VCaP (cell line): ENCODE measurements around the gene IGSF8.
A peak's percentile ranks its signal among the peaks of the same experiment; 100 is the strongest.

ENCODE experiments used
- H3K27ac ChIP-seq: fragments of 450-650 bp; 2 replicates; pipeline ENCODE4 v1.5.1; 2017
- TF ChIP-seq, protein P1 (sequence below): fragments of 450-650 bp; conservative IDR thresholded peaks from 2 replicates; pipeline ENCODE4 v1.5.1; 2017; ENCODE audit warnings: mild to moderate bottlenecking, moderate library complexity

The IGSF8 gene

DNA sequence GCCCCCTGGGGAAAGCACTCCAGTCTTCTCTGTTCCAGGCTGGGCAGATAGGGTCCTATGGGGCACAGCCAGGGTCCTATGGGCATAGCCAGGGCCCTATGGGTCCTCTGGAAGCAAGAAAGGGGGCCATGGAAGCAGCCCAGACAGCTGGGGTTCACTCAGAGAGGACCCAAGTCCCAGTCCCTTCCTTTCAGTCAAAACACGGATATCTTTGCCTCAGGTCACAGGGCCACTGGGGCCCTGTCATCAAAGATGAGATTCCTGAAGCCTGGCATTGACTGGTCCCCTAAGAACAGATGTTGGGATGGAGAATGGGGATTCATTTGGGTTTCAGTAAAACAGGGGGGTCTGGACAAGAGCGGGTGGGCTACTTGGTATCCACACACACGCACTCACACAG is 8.5 kb downstream of the IGSF8 start:
- no peak overlapping the region for H3K27ac ChIP-seq
- TF ChIP-seq, protein P1, sequence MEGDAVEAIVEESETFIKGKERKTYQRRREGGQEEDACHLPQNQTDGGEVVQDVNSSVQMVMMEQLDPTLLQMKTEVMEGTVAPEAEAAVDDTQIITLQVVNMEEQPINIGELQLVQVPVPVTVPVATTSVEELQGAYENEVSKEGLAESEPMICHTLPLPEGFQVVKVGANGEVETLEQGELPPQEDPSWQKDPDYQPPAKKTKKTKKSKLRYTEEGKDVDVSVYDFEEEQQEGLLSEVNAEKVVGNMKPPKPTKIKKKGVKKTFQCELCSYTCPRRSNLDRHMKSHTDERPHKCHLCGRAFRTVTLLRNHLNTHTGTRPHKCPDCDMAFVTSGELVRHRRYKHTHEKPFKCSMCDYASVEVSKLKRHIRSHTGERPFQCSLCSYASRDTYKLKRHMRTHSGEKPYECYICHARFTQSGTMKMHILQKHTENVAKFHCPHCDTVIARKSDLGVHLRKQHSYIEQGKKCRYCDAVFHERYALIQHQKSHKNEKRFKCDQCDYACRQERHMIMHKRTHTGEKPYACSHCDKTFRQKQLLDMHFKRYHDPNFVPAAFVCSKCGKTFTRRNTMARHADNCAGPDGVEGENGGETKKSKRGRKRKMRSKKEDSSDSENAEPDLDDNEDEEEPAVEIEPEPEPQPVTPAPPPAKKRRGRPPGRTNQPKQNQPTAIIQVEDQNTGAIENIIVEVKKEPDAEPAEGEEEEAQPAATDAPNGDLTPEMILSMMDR, result no peak

DNA sequence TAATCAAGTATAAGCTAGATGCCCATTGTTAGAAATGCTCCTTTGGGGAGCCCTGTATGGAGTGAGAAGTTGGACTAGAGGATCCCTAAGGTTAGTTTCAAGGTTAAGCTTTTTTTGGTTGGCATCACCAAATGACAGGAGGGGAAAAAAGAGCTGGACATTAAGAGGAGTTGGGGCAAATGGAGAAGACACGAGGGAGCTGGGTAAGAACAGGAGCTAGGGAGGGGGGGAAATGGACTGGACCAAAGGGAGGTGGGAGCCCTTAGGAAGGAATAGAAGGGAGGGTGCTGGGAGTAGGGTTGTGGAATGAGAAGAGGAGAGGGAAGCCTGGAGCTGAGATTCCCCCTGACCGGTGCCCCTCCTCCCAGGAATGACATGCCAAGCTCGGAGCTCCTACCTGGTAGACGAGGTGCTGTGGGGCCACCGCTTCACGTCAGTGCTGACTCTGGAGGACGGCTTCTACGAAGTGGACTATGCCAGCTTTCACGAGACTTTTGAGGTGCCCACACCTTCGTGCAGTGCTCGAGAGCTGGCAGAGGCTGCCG is 11.2 kb downstream of the IGSF8 start:
- TF ChIP-seq, protein P1, result no peak
- H3K27ac ChIP-seq, result no peak overlapping the region

DNA sequence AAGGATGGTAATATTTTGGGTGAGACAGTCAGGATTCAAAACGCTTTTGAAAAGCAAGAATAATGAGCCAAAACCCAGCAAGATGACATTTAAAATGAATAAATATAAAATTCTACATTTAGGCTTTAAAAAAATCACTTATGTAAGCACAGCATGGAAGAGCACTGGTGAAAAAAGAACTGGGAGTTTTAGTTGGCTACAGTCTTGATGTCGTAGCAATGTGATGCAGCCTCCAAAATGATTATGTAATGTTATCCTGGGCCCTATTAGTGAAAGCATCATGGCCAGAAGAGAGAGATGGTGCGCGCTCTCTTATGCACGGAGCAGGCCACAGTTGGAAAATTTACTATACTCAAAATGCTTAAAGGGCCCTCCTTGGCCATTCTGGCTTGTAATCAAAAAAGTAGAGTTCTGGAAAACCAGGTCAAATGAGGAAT is 11.9 kb downstream of the IGSF8 start:
- TF ChIP-seq, protein P1, result no peak
- no peak overlapping the region for H3K27ac ChIP-seq

DNA sequence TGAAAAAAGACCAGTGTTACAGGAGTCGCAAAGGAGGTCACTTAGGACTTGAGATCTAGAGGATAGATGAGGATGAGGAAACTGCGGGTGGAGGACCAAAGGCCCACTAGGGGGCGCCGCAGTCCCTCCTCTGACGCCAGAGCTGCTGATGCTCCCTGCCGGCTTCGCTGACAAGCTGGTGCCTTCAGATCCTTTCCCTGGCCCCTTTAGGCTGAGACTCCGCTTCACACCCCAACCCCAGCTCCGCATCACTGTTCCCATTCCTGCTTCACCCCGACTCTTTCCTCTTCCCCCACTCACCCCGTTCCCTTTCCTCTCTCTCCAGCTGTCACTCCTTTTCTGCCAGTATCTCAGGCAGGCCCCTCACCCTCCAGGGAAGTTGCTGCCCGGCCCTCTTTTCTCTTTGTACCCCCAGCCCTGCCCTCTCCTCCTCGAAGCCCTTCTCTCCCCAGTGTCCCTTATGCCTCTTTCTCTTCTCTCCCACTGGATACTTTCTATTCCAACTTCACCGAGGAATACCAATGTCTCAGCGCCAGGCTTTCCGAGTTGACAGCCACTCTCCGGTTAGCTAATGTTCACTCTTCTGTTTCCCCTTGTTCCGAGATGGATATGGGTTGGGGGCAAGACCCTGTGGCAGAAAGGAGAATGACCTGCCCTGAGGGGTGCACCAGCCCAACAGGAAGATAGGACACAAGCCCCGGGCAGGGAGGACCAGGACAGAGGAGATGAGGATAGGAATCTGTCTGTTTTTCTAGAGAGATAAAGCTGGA is 12.5 kb downstream of the IGSF8 start:
- TF ChIP-seq, protein P1, result peak; percentile 80
- H3K27ac ChIP-seq, result no peak overlapping the region

DNA sequence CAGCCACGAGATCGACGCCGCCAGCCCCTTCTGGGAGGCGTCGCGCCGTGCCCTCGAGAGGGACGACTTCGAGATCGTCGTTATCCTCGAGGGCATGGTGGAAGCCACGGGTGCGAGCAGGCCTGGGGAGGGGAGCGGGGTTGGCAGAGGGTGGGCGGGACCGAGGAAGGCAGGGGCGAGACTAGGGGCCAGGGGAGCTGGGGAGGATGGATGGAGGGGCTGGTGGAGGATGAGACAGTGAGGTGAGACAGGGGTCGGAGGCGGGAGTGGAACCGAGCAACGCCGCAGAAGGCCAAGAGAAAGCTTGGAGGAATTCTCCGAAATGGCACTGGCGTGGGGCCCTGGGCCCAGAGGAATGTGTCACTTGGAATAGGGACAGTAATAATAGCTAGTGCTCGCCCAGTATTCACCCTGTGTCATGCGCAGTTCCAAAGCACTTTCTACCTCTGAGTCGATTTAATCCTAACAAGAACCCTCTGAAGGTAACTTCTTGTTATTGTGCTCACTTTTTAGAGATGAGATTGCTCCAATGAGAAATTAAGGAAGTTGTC is 13.6 kb downstream of the IGSF8 start:
- TF ChIP-seq, protein P1, result no peak

DNA sequence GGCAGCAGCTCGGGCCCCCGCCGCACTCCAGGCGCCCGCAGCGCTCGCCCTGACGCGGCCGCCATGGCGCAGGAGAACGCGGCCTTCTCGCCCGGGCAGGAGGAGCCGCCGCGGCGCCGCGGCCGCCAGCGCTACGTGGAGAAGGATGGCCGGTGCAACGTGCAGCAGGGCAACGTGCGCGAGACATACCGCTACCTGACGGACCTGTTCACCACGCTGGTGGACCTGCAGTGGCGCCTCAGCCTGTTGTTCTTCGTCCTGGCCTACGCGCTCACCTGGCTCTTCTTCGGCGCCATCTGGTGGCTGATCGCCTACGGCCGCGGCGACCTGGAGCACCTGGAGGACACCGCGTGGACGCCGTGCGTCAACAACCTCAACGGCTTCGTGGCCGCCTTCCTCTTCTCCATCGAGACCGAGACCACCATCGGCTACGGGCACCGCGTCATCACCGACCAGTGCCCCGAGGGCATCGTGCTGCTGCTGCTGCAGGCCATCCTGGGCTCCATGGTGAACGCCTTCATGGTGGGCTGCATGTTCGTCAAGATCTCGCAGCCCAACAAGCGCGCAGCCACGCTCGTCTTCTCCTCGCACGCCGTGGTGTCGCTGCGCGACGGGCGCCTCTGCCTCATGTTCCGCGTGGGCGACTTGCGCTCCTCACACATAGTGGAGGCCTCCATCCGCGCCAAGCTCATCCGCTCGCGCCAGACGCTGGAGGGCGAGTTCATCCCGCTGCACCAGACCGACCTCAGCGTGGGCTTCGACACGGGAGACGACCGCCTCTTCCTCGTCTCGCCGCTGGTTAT is 14.2 kb downstream of the IGSF8 start:
- H3K27ac ChIP-seq, result no peak overlapping the region
- TF ChIP-seq, protein P1, result peak; percentile 46; the same call in 1 of the 2 replicates

More for the DNA sequence above, 13.6 kb downstream of the IGSF8 start:
- no peak overlapping the region for H3K27ac ChIP-seq

DNA sequence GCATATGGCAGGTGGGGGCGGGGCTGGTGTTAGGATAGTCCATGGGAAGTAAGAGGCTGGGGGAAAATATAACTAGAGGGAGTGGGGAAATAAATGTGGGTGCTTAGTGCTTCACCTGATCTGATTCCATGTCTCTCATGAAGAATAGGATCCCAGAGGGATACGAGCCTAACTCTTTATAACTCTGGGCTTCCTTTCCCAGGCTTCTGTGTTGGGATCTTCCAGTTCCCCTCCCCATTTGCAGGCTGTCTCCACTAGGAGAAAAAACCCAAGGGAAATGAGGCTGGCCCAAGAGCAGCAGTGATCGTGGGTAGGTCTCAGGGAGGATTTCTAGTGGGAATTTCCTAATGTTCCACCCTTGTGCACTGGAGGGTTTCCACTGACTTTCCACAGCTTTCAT is 15.5 kb downstream of the IGSF8 start:
- no peak overlapping the region for H3K27ac ChIP-seq
- TF ChIP-seq, protein P1, result no peak
